CD14-positive monocyte (primary cell): Measurements from ENCODE around the gene KCNMB4. TPM values are rescaled to one million over a fixed set of nuclear protein-coding genes. Genes with fewer than 3 reads are reported as not detected.

Experiments used
- DNase-seq, 3 donors: peaks; one replicate each; pipeline ENCODE4 v3.0.0-alpha.2; 2011 to 2022
- H2AFZ ChIP-seq: 2 replicates; pipeline ENCODE4 v1.6.0; 2012; ENCODE audit warnings: mild to moderate bottlenecking, low read depth, low read length, inconsistent platforms; ENCODE audit not compliant: insufficient read depth, poor library complexity, severe bottlenecking
- H3K27ac ChIP-seq, 2 donors: 1 replicate in 1 of 2; 2 replicates in 1 of 2; pipeline ENCODE4 v1.5.1; 2012 to 2013; ENCODE audit warnings: low read length in 2 of 2, control low read depth in 1 of 2, inconsistent platforms in 1 of 2, low read depth in 1 of 2, mild to moderate bottlenecking in 1 of 2
- H3K27me3 ChIP-seq, 2 donors: one replicate each; pipeline versions ENCODE4 v1.6.0 to v1.6.1; 2011 to 2013; ENCODE audit warnings: low read length in 2 of 2; ENCODE audit not compliant: control insufficient read depth in 2 of 2, insufficient read depth in 2 of 2
- H3K36me3 ChIP-seq, 2 donors: replicated peaks in 1 of 2; 1 replicate in 1 of 2; 2 replicates in 1 of 2; pipeline versions ENCODE4 v1.5.1 to v1.6.1; 2012 to 2013; ENCODE audit warnings: low read length in 2 of 2, control low read depth in 1 of 2, inconsistent platforms in 1 of 2, mild to moderate bottlenecking in 1 of 2; ENCODE audit not compliant: insufficient read depth in 2 of 2, control insufficient read depth in 1 of 2
- H3K4me1 ChIP-seq, 2 donors: 1 replicate in 1 of 2; 2 replicates in 1 of 2; pipeline versions ENCODE4 v1.5.1 to v1.6.1; 2012 to 2013; ENCODE audit warnings: low read length in 2 of 2, control low read depth in 1 of 2, inconsistent platforms in 1 of 2, mild to moderate bottlenecking in 1 of 2, moderate library complexity in 1 of 2; ENCODE audit not compliant: insufficient read depth in 2 of 2, control insufficient read depth in 1 of 2
- H3K4me2 ChIP-seq: replicated peaks from 2 replicates; pipeline ENCODE3; 2012; ENCODE audit warnings: low read length, moderate library complexity, mild to moderate bottlenecking; ENCODE audit not compliant: poor library complexity, severe bottlenecking; ENCODE audit errors: extremely low read depth
- H3K4me3 ChIP-seq, 3 experiments: fragments of 200-600 bp in 1 of 3; sonication (generic) in 1 of 3; replicated peaks in 1 of 3; 1 replicate in 2 of 3; 2 replicates in 1 of 3; pipeline ENCODE4 v1.5.1; 2011 to 2013; ENCODE audit warnings: low read length in 3 of 3, mild to moderate bottlenecking in 3 of 3, control low read depth in 2 of 3, low read depth in 2 of 3, inconsistent platforms in 1 of 3, moderate library complexity in 1 of 3
- H3K79me2 ChIP-seq: 2 replicates; pipeline ENCODE4 v1.6.0; 2012; ENCODE audit warnings: mild to moderate bottlenecking, control low read depth, inconsistent platforms, low read length, moderate library complexity; ENCODE audit not compliant: insufficient read depth
- H3K9ac ChIP-seq: 2 replicates; pipeline ENCODE4 v1.6.0; 2017; ENCODE audit warnings: low read length, mild to moderate bottlenecking; ENCODE audit not compliant: insufficient read depth, poor library complexity, severe bottlenecking
- H3K9me3 ChIP-seq, 2 donors: replicated peaks in 1 of 2; 1 replicate in 1 of 2; 2 replicates in 1 of 2; pipeline versions ENCODE4 v1.5.1 to v1.6.1; 2012 to 2013; ENCODE audit warnings: low read length in 2 of 2, control low read depth in 1 of 2; ENCODE audit not compliant: control insufficient read depth in 1 of 2, insufficient read depth in 1 of 2
- H4K20me1 ChIP-seq: 2 replicates; pipeline ENCODE4 v1.6.0; 2012; ENCODE audit warnings: mild to moderate bottlenecking, low read length, control low read depth, moderate library complexity; ENCODE audit not compliant: insufficient read depth
- H3K27ac Mint-ChIP-seq, 7 donors: one replicate each; pipeline ENCODE4 v1.8.0; 2020; ENCODE audit warnings: mild to moderate bottlenecking in 7 of 7, mixed read lengths in 7 of 7, moderate library complexity in 6 of 7, inconsistent platforms in 2 of 7
- H3K27me3 Mint-ChIP-seq, 3 donors: one replicate each; pipeline ENCODE4 v1.8.0; 2021 to 2022; ENCODE audit warnings: low read depth in 3 of 3, mild to moderate bottlenecking in 3 of 3, mixed read lengths in 3 of 3, moderate library complexity in 3 of 3, inconsistent platforms in 1 of 3
- H3K36me3 Mint-ChIP-seq, 2 donors: one replicate each; pipeline ENCODE4 v1.8.0; 2020; ENCODE audit warnings: mixed read lengths in 2 of 2, inconsistent platforms in 1 of 2, mild to moderate bottlenecking in 1 of 2
- H3K4me1 Mint-ChIP-seq: one replicate; pipeline ENCODE4 v1.8.0; 2020; ENCODE audit warnings: mild to moderate bottlenecking, mixed read lengths
- H3K4me3 Mint-ChIP-seq, 2 donors: one replicate each; pipeline ENCODE4 v1.8.0; 2020; ENCODE audit warnings: mild to moderate bottlenecking in 2 of 2, mixed read lengths in 2 of 2, moderate library complexity in 1 of 2
- H3K9me3 Mint-ChIP-seq, 7 donors: one replicate each; pipeline ENCODE4 v1.8.0; 2020 to 2022; ENCODE audit warnings: mixed read lengths in 7 of 7, mild to moderate bottlenecking in 6 of 7, moderate library complexity in 6 of 7, inconsistent platforms in 2 of 7
- WGBS: methylation state at CpG from one replicate; pipeline ENCODE4 v1.1.5; 2013; ENCODE audit warnings: missing lambda C conversion rate; ENCODE audit not compliant: insufficient coverage; 5-methylcytosine and 5-hydroxymethylcytosine counted together
- intact Hi-C, 2 donors: fragments of 100-400 bp; cut with micrococcal nuclease; formaldehyde crosslinking; loops; one replicate each; pipeline versions ENCODE4 v1.15.0 to v1.15.1; 2023
- polyA plus RNA-seq, 3 donors: library from polyadenylated mRNA; depleted of rRNA in 1 of 3; unstranded in 2 of 3; stranded (reverse) in 1 of 3; fragments of 300-500 nt in 2 of 3; fragments of >200 nt in 1 of 3; fragmentation: Illumina TruSeq in 2 of 3; gene quantifications; 1 replicate in 2 of 3; 2 replicates in 1 of 3; pipeline ENCODE4 v1.2.3, GENCODE V29; 2012 to 2021
- TF ChIP-seq, protein P1 (sequence below): fragments of 200-600 bp; IDR thresholded peaks from one replicate; pipeline ENCODE4 v1.8.0; 2022; ENCODE audit warnings: antibody characterized with exemption, mild to moderate bottlenecking

Gene KCNMB4
- polyA plus RNA-seq, 3 donors: 0.23 to 0.83 (median 0.41) TPM

DNA sequence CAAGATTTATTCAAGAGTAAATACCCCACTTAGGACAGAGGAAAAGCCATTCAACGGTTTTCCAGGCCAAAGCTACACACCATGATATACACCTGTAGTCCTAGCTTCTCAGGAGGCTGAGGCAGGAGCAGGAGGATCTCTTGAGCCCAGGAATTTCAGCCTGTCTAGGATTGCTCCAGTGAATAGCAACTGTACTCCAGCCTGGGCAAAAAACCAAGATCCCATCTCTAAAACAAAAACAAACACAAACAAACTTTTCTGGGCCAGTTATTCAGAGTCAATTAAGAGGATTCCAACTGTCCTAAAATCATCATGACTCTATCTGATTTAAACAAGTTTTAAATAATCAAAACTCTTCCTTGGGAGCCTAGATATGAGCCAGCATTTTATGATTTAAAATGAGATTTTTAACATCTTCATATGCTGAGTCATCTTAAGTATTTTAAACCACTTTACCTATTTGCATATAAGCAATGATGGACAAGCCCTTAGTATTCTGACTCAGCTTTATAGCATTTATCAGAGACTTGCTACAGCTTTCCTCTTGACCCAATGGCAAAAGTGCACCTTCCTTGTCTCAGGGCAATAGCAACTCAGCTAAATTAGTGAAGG is 77.1 kb downstream of the KCNMB4 start:
- no peak for DNase-seq
- Histone ChIP-seq H3K9me3 (peaks cover 0 to 2% of the 10 kb centered on the region in 2 donors), H3K4me3 (no peak overlapping the region), H3K4me2 (no peak overlapping the region), H3K36me3 (no peaks in the 10 kb centered on the region), H3K4me1 (no peaks in the 10 kb centered on the region), H3K27ac (no peak overlapping the region), H2AFZ (no peak overlapping the region), H3K79me2 (no peaks in the 10 kb centered on the region), H3K27me3 (no peaks in the 10 kb centered on the region), H3K9ac (no peak overlapping the region), H4K20me1 (no peaks in the 10 kb centered on the region)
- Mint-ChIP-seq H3K27ac (peak overlapping the region in 1 of 7 donors; percentile 23), H3K27me3 (no peaks in the 10 kb centered on the region), H3K4me1 (no peaks in the 10 kb centered on the region), H3K9me3 (peaks cover 3 to 24% (median 6%) of the 10 kb centered on the region in 7 donors), H3K4me3 (no peak overlapping the region), H3K36me3 (no peaks in the 10 kb centered on the region)
- no CpG with 5 or more reads among the region's 1 CpG for WGBS
- intact Hi-C loops: no loop called here
- TF ChIP-seq, protein P1, sequence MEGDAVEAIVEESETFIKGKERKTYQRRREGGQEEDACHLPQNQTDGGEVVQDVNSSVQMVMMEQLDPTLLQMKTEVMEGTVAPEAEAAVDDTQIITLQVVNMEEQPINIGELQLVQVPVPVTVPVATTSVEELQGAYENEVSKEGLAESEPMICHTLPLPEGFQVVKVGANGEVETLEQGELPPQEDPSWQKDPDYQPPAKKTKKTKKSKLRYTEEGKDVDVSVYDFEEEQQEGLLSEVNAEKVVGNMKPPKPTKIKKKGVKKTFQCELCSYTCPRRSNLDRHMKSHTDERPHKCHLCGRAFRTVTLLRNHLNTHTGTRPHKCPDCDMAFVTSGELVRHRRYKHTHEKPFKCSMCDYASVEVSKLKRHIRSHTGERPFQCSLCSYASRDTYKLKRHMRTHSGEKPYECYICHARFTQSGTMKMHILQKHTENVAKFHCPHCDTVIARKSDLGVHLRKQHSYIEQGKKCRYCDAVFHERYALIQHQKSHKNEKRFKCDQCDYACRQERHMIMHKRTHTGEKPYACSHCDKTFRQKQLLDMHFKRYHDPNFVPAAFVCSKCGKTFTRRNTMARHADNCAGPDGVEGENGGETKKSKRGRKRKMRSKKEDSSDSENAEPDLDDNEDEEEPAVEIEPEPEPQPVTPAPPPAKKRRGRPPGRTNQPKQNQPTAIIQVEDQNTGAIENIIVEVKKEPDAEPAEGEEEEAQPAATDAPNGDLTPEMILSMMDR: no peak

DNA sequence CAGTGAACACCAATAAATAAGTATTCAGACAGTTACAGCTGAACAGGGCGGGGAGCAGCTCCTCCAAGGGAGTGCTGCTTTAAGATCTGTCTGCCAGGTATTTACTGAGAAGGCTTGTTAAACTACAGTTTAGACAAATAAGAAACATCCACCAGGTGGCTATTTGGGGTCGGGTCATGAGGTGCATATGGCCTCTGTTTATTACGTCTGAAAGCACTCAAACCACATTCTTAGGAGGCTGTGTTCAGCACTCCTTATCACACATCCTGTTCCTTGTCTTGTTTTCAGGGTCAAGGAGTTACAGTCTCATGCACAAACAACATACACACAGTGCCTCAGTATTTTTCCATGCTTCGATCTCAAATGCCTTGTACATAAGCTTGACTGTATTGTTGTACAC is 78.8 kb downstream of the KCNMB4 start:
- Histone ChIP-seq H4K20me1 (no peaks in the 10 kb centered on the region), H3K4me2 (no peak overlapping the region), H3K4me1 (no peaks in the 10 kb centered on the region), H2AFZ (no peak overlapping the region), H3K79me2 (no peaks in the 10 kb centered on the region), H3K27ac (no peak overlapping the region), H3K9me3 (peaks cover 9 to 16% of the 10 kb centered on the region in 2 donors), H3K4me3 (no peak overlapping the region), H3K36me3 (no peaks in the 10 kb centered on the region), H3K27me3 (no peaks in the 10 kb centered on the region), H3K9ac (no peak overlapping the region)
- peaks cover 11 to 36% (median 18%) of the 10 kb centered on the region in 7 donors for H3K9me3 Mint-ChIP-seq
- intact Hi-C loops: no loop called here
- no peaks in the 10 kb centered on the region for H3K36me3 Mint-ChIP-seq
- H3K4me1 Mint-ChIP-seq: no peaks in the 10 kb centered on the region
- 57% methylated on average over 2 of the region's 4 CpGs for whole genome bisulfite sequencing
- H3K4me3 Mint-ChIP-seq: no peak overlapping the region
- DNase-seq: no peak
- TF ChIP-seq, protein P1: no peak
- no peaks in the 10 kb centered on the region for H3K27me3 Mint-ChIP-seq
- no peak overlapping the region for H3K27ac Mint-ChIP-seq
